Uterus (tissue), 2 donors: Measurements from ENCODE around the gene CACNB1.

Experiments used
- POLR2A ChIP-seq, 2 donors: fragments of 450-650 bp; IDR thresholded peaks; one replicate each; pipeline ENCODE4 v1.6.1; 2016; ENCODE audit warnings: antibody characterized with exemption in 2 of 2, mild to moderate bottlenecking in 1 of 2, moderate library complexity in 1 of 2
- TF ChIP-seq, protein P1 (sequence below), 4 experiments: fragments of 200-600 bp in 2 of 4; fragments of 450-650 bp in 2 of 4; sonication (generic) in 2 of 4; IDR thresholded peaks; one replicate each; pipeline ENCODE4 v1.5.1; 2016 to 2019; ENCODE audit warnings: antibody characterized with exemption in 4 of 4, mild to moderate bottlenecking in 2 of 4, moderate library complexity in 1 of 4

DNA sequence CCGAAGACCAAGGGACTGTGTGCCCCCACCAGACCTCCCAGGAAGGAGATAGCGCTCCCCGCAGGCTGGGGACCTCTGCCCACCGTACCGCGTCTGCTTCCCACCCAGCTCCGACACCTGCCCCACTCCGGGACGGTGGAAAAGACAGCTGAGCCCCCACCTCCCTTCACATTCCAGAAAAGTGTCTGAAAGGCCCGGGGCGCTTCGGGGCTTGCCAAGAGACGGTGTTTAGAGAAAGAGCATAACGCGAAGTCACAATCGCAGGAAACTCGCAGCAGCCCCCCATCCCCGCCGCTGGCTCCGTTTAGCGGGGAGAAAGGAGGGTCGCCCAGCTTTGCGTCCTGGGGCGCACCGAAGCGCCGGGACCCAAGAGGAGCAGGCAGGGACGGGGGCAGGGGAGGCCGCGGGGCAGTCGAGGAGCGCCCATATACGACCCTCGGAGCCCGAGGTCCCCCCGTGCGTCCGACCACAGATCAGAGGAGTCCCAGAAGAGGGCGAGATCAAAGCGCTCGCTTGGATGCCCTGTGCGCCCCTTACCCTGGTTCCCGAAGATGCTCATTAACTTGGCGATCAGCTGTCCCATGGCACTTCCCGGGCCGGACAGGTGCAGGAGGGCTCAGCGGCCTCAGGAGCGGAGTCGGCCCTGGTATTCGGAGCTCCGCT is 32.2 kb downstream of the CACNB1 start:
- TF ChIP-seq, protein P1, sequence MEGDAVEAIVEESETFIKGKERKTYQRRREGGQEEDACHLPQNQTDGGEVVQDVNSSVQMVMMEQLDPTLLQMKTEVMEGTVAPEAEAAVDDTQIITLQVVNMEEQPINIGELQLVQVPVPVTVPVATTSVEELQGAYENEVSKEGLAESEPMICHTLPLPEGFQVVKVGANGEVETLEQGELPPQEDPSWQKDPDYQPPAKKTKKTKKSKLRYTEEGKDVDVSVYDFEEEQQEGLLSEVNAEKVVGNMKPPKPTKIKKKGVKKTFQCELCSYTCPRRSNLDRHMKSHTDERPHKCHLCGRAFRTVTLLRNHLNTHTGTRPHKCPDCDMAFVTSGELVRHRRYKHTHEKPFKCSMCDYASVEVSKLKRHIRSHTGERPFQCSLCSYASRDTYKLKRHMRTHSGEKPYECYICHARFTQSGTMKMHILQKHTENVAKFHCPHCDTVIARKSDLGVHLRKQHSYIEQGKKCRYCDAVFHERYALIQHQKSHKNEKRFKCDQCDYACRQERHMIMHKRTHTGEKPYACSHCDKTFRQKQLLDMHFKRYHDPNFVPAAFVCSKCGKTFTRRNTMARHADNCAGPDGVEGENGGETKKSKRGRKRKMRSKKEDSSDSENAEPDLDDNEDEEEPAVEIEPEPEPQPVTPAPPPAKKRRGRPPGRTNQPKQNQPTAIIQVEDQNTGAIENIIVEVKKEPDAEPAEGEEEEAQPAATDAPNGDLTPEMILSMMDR (IDR thresholded peaks at IDR 0.05) = no peak
- TF ChIP-seq POLR2A (IDR thresholded peaks at IDR 0.05) = no peak
